IMR-90 (cell line): ENCODE results near the gene COL13A1. TPM values are rescaled to one million over a fixed set of nuclear protein-coding genes. Genes with fewer than 3 reads are reported as not detected.

Experiments
- ATAC-seq: fragments of 200-7000 bp; cut with Tn5 transposase; 2 replicates; pipeline ENCODE4 v1.9.1; 2020; ENCODE audit warnings: low read depth, mild to moderate bottlenecking, moderate library complexity
- BruUV-seq: library from RNA; stranded (reverse); fragments of 400-500 nt; replicated peaks from 2 replicates; lab custom pipeline; 2021; lab: Mats Ljungman, UMichigan
- CTCF ChIA-PET: fragments of 300-600 bp; formaldehyde crosslinking; extraction: SDS; loops from one replicate; lab custom pipeline; 2021; ENCODE audit warnings: antibody characterized with exemption; lab: Yijun Ruan, JAX
- POLR2A ChIA-PET: fragments of 300-600 bp; sonication (Branson Sonifier 250); formaldehyde crosslinking; loops from one replicate; lab custom pipeline; 2022; ENCODE audit warnings: antibody characterized with exemption; ENCODE audit not compliant: unreplicated experiment; lab: Charles Lee
- DNase-seq: peaks from one replicate; pipeline ENCODE4 v3.0.0; 2013
- H2AFZ ChIP-seq: replicated peaks from 2 replicates; pipeline ENCODE3; 2013; ENCODE audit warnings: low read length, mild to moderate bottlenecking; ENCODE audit not compliant: poor library complexity
- H2AK5ac ChIP-seq: 2 replicates; pipeline ENCODE4 v1.6.1; 2013; ENCODE audit warnings: low read depth, low read length, inconsistent platforms
- H2AK9ac ChIP-seq: replicated peaks from 2 replicates; pipeline ENCODE3; 2013; ENCODE audit warnings: mild to moderate bottlenecking, low read depth, low read length, moderate library complexity; ENCODE audit not compliant: poor library complexity
- H2BK120ac ChIP-seq: 2 replicates; pipeline ENCODE4 v1.6.1; 2013; ENCODE audit warnings: low read depth, low read length, inconsistent platforms
- H2BK15ac ChIP-seq: 3 replicates; pipeline ENCODE4 v1.6.1; 2013; ENCODE audit warnings: low read depth, low read length, inconsistent platforms
- H2BK20ac ChIP-seq: 2 replicates; pipeline ENCODE4 v1.6.1; 2013; ENCODE audit warnings: low read depth, mild to moderate bottlenecking, inconsistent platforms, low read length, moderate library complexity
- H2BK5ac ChIP-seq: 2 replicates; pipeline ENCODE4 v1.6.1; 2013; ENCODE audit warnings: mild to moderate bottlenecking, low read depth, low read length, inconsistent platforms; ENCODE audit not compliant: poor library complexity, severe bottlenecking
- H3K14ac ChIP-seq: replicated peaks from 2 replicates; pipeline ENCODE4 v1.6.1; 2013; ENCODE audit warnings: low read depth, low read length, inconsistent platforms
- H3K18ac ChIP-seq: 2 replicates; pipeline ENCODE4 v1.6.1; 2013; ENCODE audit warnings: low read depth, low read length, control low read depth
- H3K23ac ChIP-seq: 2 replicates; pipeline ENCODE4 v1.6.1; 2013; ENCODE audit warnings: low read depth, low read length, inconsistent platforms
- H3K27ac ChIP-seq: 2 replicates; pipeline ENCODE4 v1.5.1; 2013; ENCODE audit warnings: mild to moderate bottlenecking, control low read depth, low read length; ENCODE audit not compliant: insufficient read depth
- H3K27me3 ChIP-seq: 2 replicates; pipeline ENCODE4 v1.6.1; 2013; ENCODE audit warnings: low read length; ENCODE audit not compliant: control insufficient read depth, insufficient read depth
- H3K36me3 ChIP-seq: 2 replicates; pipeline ENCODE4 v1.6.1; 2013; ENCODE audit warnings: low read length, mixed read lengths; ENCODE audit not compliant: control insufficient read depth, insufficient read depth
- H3K4ac ChIP-seq: 2 replicates; pipeline ENCODE4 v1.6.1; 2013; ENCODE audit warnings: low read depth, low read length, inconsistent platforms
- H3K4me1 ChIP-seq: 2 replicates; pipeline ENCODE4 v1.6.1; 2013; ENCODE audit warnings: low read length, mixed read lengths; ENCODE audit not compliant: control insufficient read depth, insufficient read depth
- H3K4me2 ChIP-seq: 2 replicates; pipeline ENCODE4 v1.6.1; 2013; ENCODE audit warnings: low read depth, mild to moderate bottlenecking, control low read depth, low read length, moderate library complexity
- H3K4me3 ChIP-seq: 2 replicates; pipeline ENCODE4 v1.5.1; 2013; ENCODE audit warnings: low read depth, mild to moderate bottlenecking, control low read depth, low read length, moderate library complexity; ENCODE audit not compliant: insufficient read depth
- H3K56ac ChIP-seq: 2 replicates; pipeline ENCODE4 v1.6.1; 2013; ENCODE audit warnings: low read length, inconsistent platforms; ENCODE audit not compliant: insufficient read depth; ENCODE audit errors: extremely low read depth
- H3K79me1 ChIP-seq, 2 experiments: 2 replicates each; pipeline ENCODE4 v1.6.1; 2013; ENCODE audit warnings: low read length in 2 of 2, inconsistent platforms in 1 of 2, low read depth in 1 of 2
- H3K9ac ChIP-seq: 2 replicates; pipeline ENCODE4 v1.6.1; 2013; ENCODE audit warnings: low read depth, low read length, control low read depth
- H3K9me1 ChIP-seq: 2 replicates; pipeline ENCODE4 v1.6.1; 2013; ENCODE audit warnings: low read length, inconsistent platforms; ENCODE audit not compliant: insufficient read depth
- H3K9me3 ChIP-seq: 2 replicates; pipeline ENCODE4 v1.6.1; 2013; ENCODE audit warnings: low read length; ENCODE audit not compliant: control insufficient read depth, insufficient read depth
- H4K20me1 ChIP-seq: 2 replicates; pipeline ENCODE4 v1.6.1; 2013; ENCODE audit warnings: low read length, inconsistent platforms; ENCODE audit not compliant: insufficient read depth
- H4K5ac ChIP-seq: 2 replicates; pipeline ENCODE4 v1.6.1; 2013; ENCODE audit warnings: mild to moderate bottlenecking, low read depth, low read length, control low read depth
- H4K8ac ChIP-seq, 2 experiments: 2 replicates each; pipeline ENCODE4 v1.6.1; 2013; ENCODE audit warnings: low read depth in 2 of 2, low read length in 2 of 2, control low read depth in 1 of 2, inconsistent platforms in 1 of 2
- H4K91ac ChIP-seq: 2 replicates; pipeline ENCODE4 v1.6.1; 2013; ENCODE audit warnings: low read depth, low read length, inconsistent platforms; ENCODE audit not compliant: insufficient read depth
- CEBPB ChIP-seq: IDR thresholded peaks from 2 replicates; pipeline ENCODE4 v1.6.1; 2012; ENCODE audit warnings: low read depth, low read length, improper control_type of control experiment
- FOS ChIP-seq: fragments of 150-350 bp; IDR thresholded peaks from 2 replicates; pipeline ENCODE4 v1.6.1; 2016; ENCODE audit warnings: low read depth, low read length
- WGBS, 2 experiments: methylation state at CpG; one replicate each; pipeline versions ENCODE4 v1.1.5 to v1.1.7; 2013; ENCODE audit warnings: missing lambda C conversion rate in 2 of 2; ENCODE audit not compliant: insufficient read length in 1 of 2; ENCODE audit errors: extremely low coverage in 2 of 2; 5-methylcytosine and 5-hydroxymethylcytosine counted together
- dilution Hi-C: fragments of 300-500 bp; cut with HindIII; formaldehyde crosslinking; loops from one replicate; pipeline ENCODE4 v1.14.3; 2018; ENCODE audit warnings: low sequenced_read_pairs; ENCODE audit not compliant: unreplicated experiment
- in situ Hi-C: fragments of 300-500 bp; cut with MboI; formaldehyde crosslinking; loops from 3 replicates; pipeline ENCODE4 v1.14.3; 2019; ENCODE audit warnings: low sequenced_read_pairs, inconsistent platforms, mixed read lengths
- intact Hi-C: fragments of 100-400 bp; cut with micrococcal nuclease; formaldehyde crosslinking; loops from 2 replicates; pipeline ENCODE4 v1.10.0; 2022
- polyA plus RNA-seq, 3 experiments: library from polyadenylated mRNA; depleted of rRNA; stranded (reverse); fragments of >200 nt; gene quantifications; 2 replicates each; pipeline ENCODE4 v1.2.3, GENCODE V29; 2012; ENCODE audit warnings: low replicate concordance in 1 of 3
- total RNA-seq: library from RNA; depleted of rRNA; stranded (reverse); fragments of >200 nt; gene quantifications from 2 replicates; pipeline ENCODE4 v1.2.3, GENCODE V29; 2012

The COL13A1 gene
- total and polyA plus RNA-seq, 2 of the 4 experiments (the other 2 are of a cell fraction), result 12.2 to 31.3 TPM

GRCh38 chr10:69842020-69842419 lies 40.3 kb downstream of the COL13A1 start:
- no peak overlapping the region for H3K4ac ChIP-seq
- no peak overlapping the region for H3K14ac ChIP-seq
- peaks cover 40 to 94% of the 10 kb centered on the region in 2 experiments for H3K79me1 ChIP-seq
- no peaks in the 10 kb centered on the region for H3K36me3 ChIP-seq
- no peak overlapping the region for H2BK5ac ChIP-seq
- no peak overlapping the region for H3K27ac ChIP-seq
- CTCF ChIA-PET, result no interaction called here
- H4K8ac ChIP-seq, result peak overlapping the region in 1 of 2 experiments; percentile 22; a peak in 1 of 4 replicates
- no peak overlapping the region for H3K56ac ChIP-seq
- no peak overlapping the region; the same call in 2 of the 3 replicates for H2BK15ac ChIP-seq
- dilution Hi-C loops, result no loop called here
- H3K4me1 ChIP-seq, result peaks cover 56% of the 10 kb centered on the region
- H2AK5ac ChIP-seq, result peak overlapping the region; percentile 93; the same call in 1 of the 2 replicates
- DNase-seq, result no peak
- H2AFZ ChIP-seq, result no peak overlapping the region
- H4K20me1 ChIP-seq, result no peaks in the 10 kb centered on the region
- H3K9me1 ChIP-seq, result peaks cover 55% of the 10 kb centered on the region
- H3K23ac ChIP-seq, result no peak overlapping the region
- 100% methylated on average over 2 of the region's 8 CpGs; no CpG with 5 or more reads in 1 of the 2 experiments for WGBS, 2 experiments
- H2AK9ac ChIP-seq, result no peak overlapping the region
- H3K18ac ChIP-seq, result no peak overlapping the region
- H2BK20ac ChIP-seq, result no peak overlapping the region
- H3K4me2 ChIP-seq, result no peak overlapping the region
- no peak overlapping the region; the same call in 1 of the 2 replicates for H2BK120ac ChIP-seq
- no peak overlapping the region for H4K5ac ChIP-seq
- no peaks in the 10 kb centered on the region for H3K9me3 ChIP-seq
- intact Hi-C loops, result no loop called here
- TF ChIP-seq CEBPB, result no peak
- no peak for TF ChIP-seq FOS
- H4K91ac ChIP-seq, result no peak overlapping the region; the same call in 1 of the 2 replicates
- in situ Hi-C loops, result no loop called here
- ATAC-seq, result no peak
- POLR2A ChIA-PET, result no interaction called here
- no peaks in the 10 kb centered on the region for H3K27me3 ChIP-seq
- H3K4me3 ChIP-seq, result no peak overlapping the region
- no peak overlapping the region for H3K9ac ChIP-seq
- BruUV-seq, result no TSS peak
